ENCODE measurements around the gene CDKN2AIP. TPM values are rescaled to one million over a fixed set of nuclear protein-coding genes. Genes with fewer than 3 reads are reported as not detected.

CDKN2AIP gene
- total and polyA plus RNA-seq, 2 of the 4 experiments (the other 2 are of a cell fraction), result 11.0 to 16.8 TPM

DNA sequence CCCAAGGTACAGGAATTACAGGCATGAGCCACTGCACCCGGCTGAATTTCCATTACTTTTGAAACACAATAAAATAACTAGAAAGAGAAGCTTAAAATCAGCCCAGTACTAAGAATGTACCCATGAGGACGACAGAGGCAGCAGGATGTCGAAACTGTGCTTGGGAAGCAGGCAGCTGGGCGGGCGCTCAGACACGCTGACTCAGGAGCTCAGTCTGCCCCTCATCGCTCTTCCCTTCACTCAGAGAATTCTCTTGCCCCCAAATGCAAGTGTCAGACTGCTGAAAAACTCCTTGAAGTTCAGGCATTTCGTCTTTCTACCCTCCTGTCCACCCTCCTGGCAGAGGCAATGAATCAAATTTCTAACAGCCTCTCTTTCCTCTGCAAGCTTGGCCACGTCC lies 41.0 kb upstream of the CDKN2AIP start:
- WGBS, 2 experiments (ENCODE audit: extremely low coverage in 2 of 2, insufficient read length in 1 of 2), result 83% methylated on average over 5 of the region's 9 CpGs; no CpG with 5 or more reads in 1 of the 2 experiments
- in situ Hi-C loops (cut with MboI; ENCODE audit: low sequenced_read_pairs) (loop anchor here (10.0 kb wide), 1 partner anchor 329 kb away; no protein-coding TSS in a partner anchor), intact Hi-C loops (cut with micrococcal nuclease) (no loop called here), dilution Hi-C loops (cut with HindIII; ENCODE audit: low sequenced_read_pairs, unreplicated experiment) (no loop called here)
- Histone ChIP-seq H4K91ac (ENCODE audit: insufficient read depth, low read depth, low read length) (no peak overlapping the region), H3K4me2 (ENCODE audit: low read depth, low read length) (no peak overlapping the region), H3K4ac (ENCODE audit: low read depth, low read length) (no peak overlapping the region), H3K9me3 (ENCODE audit: control insufficient read depth, insufficient read depth, low read length) (no peaks in the 10 kb centered on the region), H2BK15ac (ENCODE audit: low read depth, low read length) (no peak overlapping the region), H3K23ac (ENCODE audit: low read depth, low read length) (no peak overlapping the region), H3K14ac (replicated peaks; ENCODE audit: low read depth, low read length) (no peak overlapping the region), H3K9ac (ENCODE audit: low read depth, low read length) (no peak overlapping the region), H2BK5ac (ENCODE audit: low read depth, low read length, poor library complexity, severe bottlenecking) (no peak overlapping the region), H2AK5ac (ENCODE audit: low read depth, low read length) (no peak overlapping the region), H3K9me1 (ENCODE audit: insufficient read depth, low read length) (no peaks in the 10 kb centered on the region), H4K5ac (ENCODE audit: low read depth, low read length) (no peak overlapping the region), H3K79me1 (ENCODE audit: low read depth in 1 of 2, low read length in 2 of 2) (no peaks in the 10 kb centered on the region), H3K4me3 (ENCODE audit: insufficient read depth, low read depth, low read length) (no peak overlapping the region), H3K36me3 (ENCODE audit: control insufficient read depth, insufficient read depth, low read length) (no peaks in the 10 kb centered on the region), H4K8ac (ENCODE audit: low read depth in 2 of 2, low read length in 2 of 2) (no peak overlapping the region), H3K27me3 (ENCODE audit: control insufficient read depth, insufficient read depth, low read length) (peaks cover 7% of the 10 kb centered on the region; the same call in 1 of the 2 replicates), H2AK9ac (replicated peaks; ENCODE audit: low read depth, low read length, poor library complexity) (peak overlapping the region; percentile 58), H4K20me1 (ENCODE audit: insufficient read depth, low read length) (no peaks in the 10 kb centered on the region), H3K4me1 (ENCODE audit: control insufficient read depth, insufficient read depth, low read length) (no peaks in the 10 kb centered on the region; the same call in 1 of the 2 replicates), H2AFZ (replicated peaks; ENCODE audit: low read length, poor library complexity) (no peak overlapping the region), H3K18ac (ENCODE audit: low read depth, low read length) (no peak overlapping the region), H2BK20ac (ENCODE audit: low read depth, low read length) (no peak overlapping the region), H3K56ac (ENCODE audit: extremely low read depth, insufficient read depth, low read length) (no peak overlapping the region), H3K27ac (ENCODE audit: insufficient read depth, low read length) (no peak overlapping the region), H2BK120ac (ENCODE audit: low read depth, low read length) (no peak overlapping the region)
- ATAC-seq (ENCODE audit: low read depth), result no peak
- CTCF ChIA-PET, result interaction anchor here (1.2 kb wide), 1 partner anchor 330 kb away, joined by 3 read pairs; no protein-coding TSS in a partner anchor
- POLR2A ChIA-PET (ENCODE audit: unreplicated experiment), result no interaction called here
- TF ChIP-seq MAFK (IDR thresholded peaks at IDR 0.05; ENCODE audit: low read depth, low read length), result no peak
- TF ChIP-seq, protein P1, sequence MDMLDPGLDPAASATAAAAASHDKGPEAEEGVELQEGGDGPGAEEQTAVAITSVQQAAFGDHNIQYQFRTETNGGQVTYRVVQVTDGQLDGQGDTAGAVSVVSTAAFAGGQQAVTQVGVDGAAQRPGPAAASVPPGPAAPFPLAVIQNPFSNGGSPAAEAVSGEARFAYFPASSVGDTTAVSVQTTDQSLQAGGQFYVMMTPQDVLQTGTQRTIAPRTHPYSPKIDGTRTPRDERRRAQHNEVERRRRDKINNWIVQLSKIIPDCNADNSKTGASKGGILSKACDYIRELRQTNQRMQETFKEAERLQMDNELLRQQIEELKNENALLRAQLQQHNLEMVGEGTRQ (IDR thresholded peaks at IDR 0.05; ENCODE audit: low read depth, low read length), result no peak
- TF ChIP-seq RAD21 (IDR thresholded peaks at IDR 0.05; ENCODE audit: low read length), result no peak
- no TSS peak for BruUV-seq (replicated peaks)
- no peak for DNase-seq

All from IMR-90 (cell line).